SH-SY5Y (cell line): ENCODE data around the gene ADM5.

Experiments used
- GATA2 ChIP-seq: IDR thresholded peaks from 2 replicates; pipeline ENCODE4 v1.6.1; 2011; ENCODE audit warnings: mild to moderate bottlenecking, low read depth, low read length
- GATA3 ChIP-seq: IDR thresholded peaks from 2 replicates; pipeline ENCODE4 v1.6.1; 2011; ENCODE audit warnings: low read depth, mild to moderate bottlenecking, low read length, moderate library complexity

- TF ChIP-seq GATA2 (no peak), GATA3 (no peak)
Observed at GRCh38 chr19:49652551-49653465, 36.6 kb upstream of the ADM5 start.
